ENCODE data around the gene APMAP.

APMAP gene

GRCh38 chr20:24998631-24999445, 6.3 kb upstream of the APMAP start:
- no peak overlapping the region for H3K9ac ChIP-seq (ENCODE audit: low read length in 5 of 5)
- H3K27ac ChIP-seq (ENCODE audit: low read depth, low read length) = no peak overlapping the region
- H3K4me3 ChIP-seq (ENCODE audit: low read depth in 1 of 5, low read length in 5 of 5) = no peak overlapping the region

GRCh38 chr20:24998121-24998520, 5.6 kb upstream of the APMAP start:
- H3K4me1 ChIP-seq (ENCODE audit: control insufficient read depth in 5 of 5, insufficient read depth in 5 of 5, low read length in 5 of 5) = peaks cover 0 to 26% (median 11%) of the 10 kb centered on the region in 5 donors
- H3K27ac ChIP-seq (ENCODE audit: low read depth, low read length) = no peak overlapping the region
- H3K4me3 ChIP-seq (ENCODE audit: low read depth in 1 of 5, low read length in 5 of 5) = no peak overlapping the region
- H3K9ac ChIP-seq (ENCODE audit: low read length in 5 of 5) = no peak overlapping the region
- H3K27me3 ChIP-seq (ENCODE audit: control insufficient read depth in 5 of 5, insufficient read depth in 4 of 5, low read length in 5 of 5) = peaks cover 0 to 4% (median 0%) of the 10 kb centered on the region in 5 donors
- no peaks in the 10 kb centered on the region for H3K36me3 ChIP-seq (ENCODE audit: control insufficient read depth in 5 of 5, insufficient read depth in 5 of 5, low read length in 5 of 5)
- H3K9me3 ChIP-seq (ENCODE audit: control insufficient read depth in 5 of 5, low read length in 5 of 5) = no peaks in the 10 kb centered on the region

More at GRCh38 chr20:24998631-24999445, 6.3 kb upstream of the APMAP start:
- H3K36me3 ChIP-seq (ENCODE audit: control insufficient read depth in 5 of 5, insufficient read depth in 5 of 5, low read length in 5 of 5) = no peaks in the 10 kb centered on the region
- H3K27me3 ChIP-seq (ENCODE audit: control insufficient read depth in 5 of 5, insufficient read depth in 4 of 5, low read length in 5 of 5) = peaks cover 0 to 4% (median 0%) of the 10 kb centered on the region in 5 donors
- H3K9me3 ChIP-seq (ENCODE audit: control insufficient read depth in 5 of 5, low read length in 5 of 5) = no peaks in the 10 kb centered on the region
- peaks cover 0 to 19% (median 6%) of the 10 kb centered on the region in 5 donors for H3K4me1 ChIP-seq (ENCODE audit: control insufficient read depth in 5 of 5, insufficient read depth in 5 of 5, low read length in 5 of 5)

- peaks cover 0 to 33% (median 18%) of the 10 kb centered on the region in 5 donors for H3K4me1 ChIP-seq (ENCODE audit: control insufficient read depth in 5 of 5, insufficient read depth in 5 of 5, low read length in 5 of 5)
- H3K27me3 ChIP-seq (ENCODE audit: control insufficient read depth in 5 of 5, insufficient read depth in 4 of 5, low read length in 5 of 5) = peaks cover 0 to 4% (median 0%) of the 10 kb centered on the region in 5 donors
- no peaks in the 10 kb centered on the region for H3K9me3 ChIP-seq (ENCODE audit: control insufficient read depth in 5 of 5, low read length in 5 of 5)
- H3K27ac ChIP-seq (ENCODE audit: low read depth, low read length) = no peak overlapping the region
- no peak overlapping the region for H3K4me3 ChIP-seq (ENCODE audit: low read depth in 1 of 5, low read length in 5 of 5)
- H3K36me3 ChIP-seq (ENCODE audit: control insufficient read depth in 5 of 5, insufficient read depth in 5 of 5, low read length in 5 of 5) = no peaks in the 10 kb centered on the region
- H3K9ac ChIP-seq (ENCODE audit: low read length in 5 of 5) = no peak overlapping the region
These were observed 4.2 kb upstream of the APMAP start for GRCh38 chr20:24996449-24997377.

- Histone ChIP-seq H3K9ac (ENCODE audit: low read length in 5 of 5) (no peak overlapping the region), H3K4me3 (ENCODE audit: low read depth in 1 of 5, low read length in 5 of 5) (no peak overlapping the region), H3K9me3 (ENCODE audit: control insufficient read depth in 5 of 5, low read length in 5 of 5) (no peaks in the 10 kb centered on the region), H3K27me3 (ENCODE audit: control insufficient read depth in 5 of 5, insufficient read depth in 4 of 5, low read length in 5 of 5) (peaks cover 0 to 4% (median 0%) of the 10 kb centered on the region in 5 donors), H3K27ac (ENCODE audit: low read depth, low read length) (no peak overlapping the region), H3K36me3 (ENCODE audit: control insufficient read depth in 5 of 5, insufficient read depth in 5 of 5, low read length in 5 of 5) (no peaks in the 10 kb centered on the region), H3K4me1 (ENCODE audit: control insufficient read depth in 5 of 5, insufficient read depth in 5 of 5, low read length in 5 of 5) (peaks cover 0 to 41% (median 27%) of the 10 kb centered on the region in 5 donors)
These were observed 3.3 kb upstream of the APMAP start for GRCh38 chr20:24995741-24996448.

GRCh38 chr20:24994470-24995368, 2.2 kb upstream of the APMAP start:
- H3K27ac ChIP-seq (ENCODE audit: low read depth, low read length) = no peak overlapping the region

GRCh38 chr20:24994186-24994465, 1.6 kb upstream of the APMAP start:
- no peaks in the 10 kb centered on the region for H3K9me3 ChIP-seq (ENCODE audit: control insufficient read depth in 5 of 5, low read length in 5 of 5)
- no peak overlapping the region for H3K9ac ChIP-seq (ENCODE audit: low read length in 5 of 5)
- no peak overlapping the region for H3K27ac ChIP-seq (ENCODE audit: low read depth, low read length)
- H3K27me3 ChIP-seq (ENCODE audit: control insufficient read depth in 5 of 5, insufficient read depth in 4 of 5, low read length in 5 of 5) = peaks cover 0 to 4% (median 0%) of the 10 kb centered on the region in 5 donors
- H3K4me3 ChIP-seq (ENCODE audit: low read depth in 1 of 5, low read length in 5 of 5) = no peak overlapping the region
- H3K36me3 ChIP-seq (ENCODE audit: control insufficient read depth in 5 of 5, insufficient read depth in 5 of 5, low read length in 5 of 5) = no peaks in the 10 kb centered on the region
- peaks cover 0 to 51% (median 43%) of the 10 kb centered on the region in 5 donors for H3K4me1 ChIP-seq (ENCODE audit: control insufficient read depth in 5 of 5, insufficient read depth in 5 of 5, low read length in 5 of 5)

More at GRCh38 chr20:24994470-24995368, 2.2 kb upstream of the APMAP start:
- peak overlapping the region in 1 of 5 donors; percentile 18 for H3K9ac ChIP-seq (ENCODE audit: low read length in 5 of 5)
- peaks cover 0 to 4% (median 0%) of the 10 kb centered on the region in 5 donors for H3K27me3 ChIP-seq (ENCODE audit: control insufficient read depth in 5 of 5, insufficient read depth in 4 of 5, low read length in 5 of 5)
- no peaks in the 10 kb centered on the region for H3K9me3 ChIP-seq (ENCODE audit: control insufficient read depth in 5 of 5, low read length in 5 of 5)
- peaks cover 0 to 46% (median 37%) of the 10 kb centered on the region in 5 donors for H3K4me1 ChIP-seq (ENCODE audit: control insufficient read depth in 5 of 5, insufficient read depth in 5 of 5, low read length in 5 of 5)
- no peaks in the 10 kb centered on the region for H3K36me3 ChIP-seq (ENCODE audit: control insufficient read depth in 5 of 5, insufficient read depth in 5 of 5, low read length in 5 of 5)
- peak overlapping the region; percentile 24 to 49 (median 37) for H3K4me3 ChIP-seq (ENCODE audit: low read depth in 1 of 5, low read length in 5 of 5)

GRCh38 chr20:24993337-24994185, 1.0 kb upstream of the APMAP start:
- Histone ChIP-seq H3K4me1 (ENCODE audit: control insufficient read depth in 5 of 5, insufficient read depth in 5 of 5, low read length in 5 of 5) (peaks cover 0 to 56% (median 48%) of the 10 kb centered on the region in 5 donors), H3K4me3 (ENCODE audit: low read depth in 1 of 5, low read length in 5 of 5) (peak overlapping the region; percentile 80 to 96 (median 91)), H3K9ac (ENCODE audit: low read length in 5 of 5) (peak overlapping the region in 4 of 5 donors; percentile 91 to 98 (median 93)), H3K36me3 (ENCODE audit: control insufficient read depth in 5 of 5, insufficient read depth in 5 of 5, low read length in 5 of 5) (no peaks in the 10 kb centered on the region), H3K27me3 (ENCODE audit: control insufficient read depth in 5 of 5, insufficient read depth in 4 of 5, low read length in 5 of 5) (peaks cover 0 to 4% (median 0%) of the 10 kb centered on the region in 5 donors), H3K27ac (ENCODE audit: low read depth, low read length) (peak overlapping the region; percentile 88), H3K9me3 (ENCODE audit: control insufficient read depth in 5 of 5, low read length in 5 of 5) (no peaks in the 10 kb centered on the region)

- Histone ChIP-seq H3K9ac (ENCODE audit: low read length in 5 of 5) (peak overlapping the region; percentile 48 to 98 (median 92)), H3K4me3 (ENCODE audit: low read depth in 1 of 5, low read length in 5 of 5) (peak overlapping the region; percentile 91 to 96 (median 93)), H3K27ac (ENCODE audit: low read depth, low read length) (peak overlapping the region; percentile 88), H3K36me3 (ENCODE audit: control insufficient read depth in 5 of 5, insufficient read depth in 5 of 5, low read length in 5 of 5) (no peaks in the 10 kb centered on the region), H3K9me3 (ENCODE audit: control insufficient read depth in 5 of 5, low read length in 5 of 5) (no peaks in the 10 kb centered on the region), H3K4me1 (ENCODE audit: control insufficient read depth in 5 of 5, insufficient read depth in 5 of 5, low read length in 5 of 5) (peaks cover 0 to 70% (median 64%) of the 10 kb centered on the region in 5 donors), H3K27me3 (ENCODE audit: control insufficient read depth in 5 of 5, insufficient read depth in 4 of 5, low read length in 5 of 5) (peaks cover 0 to 4% (median 0%) of the 10 kb centered on the region in 5 donors)
These were observed 559 bp downstream of the APMAP start for GRCh38 chr20:24991897-24992486.

All from subcutaneous abdominal adipose tissue (tissue), 5 donors.